PC-3 (cell line): Measurements from ENCODE around the gene APOL2. TPM values are rescaled to one million over a fixed set of nuclear protein-coding genes. Genes with fewer than 3 reads are reported as not detected.

Source experiments
- ATAC-seq: fragments of 200-7000 bp; cut with Tn5 transposase; 2 replicates; pipeline ENCODE4 v1.9.1; 2020; ENCODE audit warnings: mild to moderate bottlenecking, moderate library complexity
- BruUV-seq: library from RNA; stranded (reverse); fragments of 400-500 nt; replicated peaks from 2 replicates; lab custom pipeline; 2021; lab: Mats Ljungman, UMichigan
- CTCF ChIA-PET: fragments of 300-600 bp; sonication (Branson Sonifier 250); formaldehyde crosslinking; loops from one replicate; lab custom pipeline; 2022; ENCODE audit warnings: antibody characterized with exemption; lab: Charles Lee
- POLR2A ChIA-PET: fragments of 300-600 bp; sonication (Branson Sonifier 250); formaldehyde crosslinking; loops from one replicate; lab custom pipeline; 2022; ENCODE audit warnings: antibody characterized with exemption; ENCODE audit not compliant: unreplicated experiment; lab: Charles Lee
- DNase-seq: peaks from one replicate; pipeline ENCODE4 v3.0.0-alpha.2; 2015
- H2AFZ ChIP-seq: fragments of 300-600 bp; sonication (generic); 2 replicates; pipeline ENCODE4 v1.6.0; 2016; ENCODE audit warnings: antibody characterized with exemption, low read length
- H3F3A ChIP-seq: fragments of 300-600 bp; sonication (generic); one replicate; pipeline ENCODE4 v1.6.0; 2017; ENCODE audit warnings: antibody characterized with exemption, low read length, control low read depth, mild to moderate bottlenecking; ENCODE audit not compliant: unreplicated experiment
- H3K27ac ChIP-seq: fragments of 300-600 bp; sonication (generic); 2 replicates; pipeline ENCODE4 v1.5.1; 2016; ENCODE audit warnings: mild to moderate bottlenecking, low read length
- H3K27me3 ChIP-seq: fragments of 300-600 bp; sonication (generic); 2 replicates; pipeline ENCODE4 v1.6.1; 2016; ENCODE audit warnings: low read length, mixed read lengths
- H3K36me3 ChIP-seq: fragments of 300-600 bp; sonication (generic); 2 replicates; pipeline ENCODE4 v1.6.1; 2016; ENCODE audit warnings: low read depth, mixed run types, low read length, mixed read lengths
- H3K4me1 ChIP-seq: fragments of 300-600 bp; sonication (generic); 2 replicates; pipeline ENCODE4 v1.5.1; 2016; ENCODE audit warnings: low read length; ENCODE audit not compliant: insufficient read depth
- H3K4me2 ChIP-seq: fragments of 300-600 bp; sonication (generic); 2 replicates; pipeline ENCODE4 v1.6.0; 2016; ENCODE audit warnings: low read length
- H3K4me3 ChIP-seq: fragments of 300-600 bp; sonication (generic); 2 replicates; pipeline ENCODE4 v1.5.1; 2016; ENCODE audit warnings: mild to moderate bottlenecking, low read length, mixed read lengths
- H3K79me2 ChIP-seq: fragments of 300-600 bp; sonication (generic); 2 replicates; pipeline ENCODE4 v1.6.1; 2017; ENCODE audit warnings: low read length, mixed read lengths
- H3K9ac ChIP-seq: fragments of 300-600 bp; sonication (generic); 2 replicates; pipeline ENCODE4 v1.6.0; 2016; ENCODE audit warnings: mild to moderate bottlenecking, low read length
- H3K9me2 ChIP-seq: fragments of 300-600 bp; sonication (generic); replicated peaks from 2 replicates; pipeline ENCODE4 v1.6.1; 2016; ENCODE audit warnings: mixed run types, low read length, mixed read lengths
- H3K9me3 ChIP-seq: fragments of 300-600 bp; sonication (generic); 2 replicates; pipeline ENCODE4 v1.6.1; 2016; ENCODE audit warnings: low read length, mixed read lengths
- H4K20me1 ChIP-seq: fragments of 300-600 bp; sonication (generic); 2 replicates; pipeline ENCODE4 v1.6.1; 2016; ENCODE audit warnings: low read length, mixed read lengths
- CTCF ChIP-seq: fragments of 300-600 bp; sonication (generic); conservative IDR thresholded peaks from 2 replicates; pipeline ENCODE4 v1.5.1; 2017; ENCODE audit warnings: antibody characterized with exemption, low read depth, mild to moderate bottlenecking, low read length
- EZH2 ChIP-seq: fragments of 300-600 bp; sonication (generic); IDR thresholded peaks from one replicate; pipeline ENCODE4 v1.6.1; 2017; ENCODE audit warnings: antibody characterized with exemption, mild to moderate bottlenecking, low read length; ENCODE audit not compliant: unreplicated experiment
- EZH2phosphoT487 ChIP-seq: fragments of 300-600 bp; sonication (generic); IDR thresholded peaks from 2 replicates; pipeline ENCODE4 v1.6.1; 2018; ENCODE audit warnings: mild to moderate bottlenecking, antibody characterized with exemption, low read length, borderline replicate concordance
- intact Hi-C: fragments of 100-400 bp; cut with micrococcal nuclease; formaldehyde crosslinking; loops from 2 replicates; pipeline ENCODE4 v1.9.0; 2023
- total RNA-seq: library from RNA; depleted of rRNA; stranded (reverse); fragments of >200 nt; gene quantifications from 2 replicates; pipeline ENCODE4 v1.2.3, GENCODE V29; 2014

Gene APOL2
- total RNA-seq, 1 experiment from 2014 or later, result 9.7 TPM

GRCh38 chr22:36218648-36219193, 20.6 kb downstream of the APOL2 start:
- BruUV-seq, result no TSS peak
- ChIA-PET POLR2A (no interaction called here), CTCF (no interaction called here)
- intact Hi-C loops, result no loop called here
- ATAC-seq (no peak), DNase-seq (no peak)
- Histone ChIP-seq H3K9ac (no peak overlapping the region), H3K9me3 (no peaks in the 10 kb centered on the region), H2AFZ (no peak overlapping the region), H3K4me2 (no peak overlapping the region), H4K20me1 (no peaks in the 10 kb centered on the region), H3K36me3 (no peaks in the 10 kb centered on the region), H3K4me3 (no peak overlapping the region), H3K27ac (no peak overlapping the region), H3K4me1 (no peaks in the 10 kb centered on the region), H3K27me3 (peaks cover 33% of the 10 kb centered on the region), H3K79me2 (no peaks in the 10 kb centered on the region), H3K9me2 (no peaks in the 10 kb centered on the region), H3F3A (no peaks in the 10 kb centered on the region)
- TF ChIP-seq EZH2phosphoT487 (no peak), EZH2 (no peak), CTCF (no peak)

- Histone ChIP-seq H4K20me1 (no peaks in the 10 kb centered on the region), H3K36me3 (no peaks in the 10 kb centered on the region), H3K79me2 (no peaks in the 10 kb centered on the region), H3K9me3 (no peaks in the 10 kb centered on the region), H3K9me2 (no peaks in the 10 kb centered on the region), H3K4me2 (no peak overlapping the region), H3K9ac (no peak overlapping the region), H3K27ac (no peak overlapping the region), H3F3A (no peaks in the 10 kb centered on the region), H3K4me3 (no peak overlapping the region), H3K27me3 (peaks cover 38% of the 10 kb centered on the region), H2AFZ (no peak overlapping the region), H3K4me1 (no peaks in the 10 kb centered on the region)
- intact Hi-C loops, result no loop called here
- no peak for DNase-seq
- ChIA-PET POLR2A (no interaction called here), CTCF (no interaction called here)
- TF ChIP-seq CTCF (no peak), EZH2phosphoT487 (no peak), EZH2 (no peak)
- no peak for ATAC-seq
- BruUV-seq, result no TSS peak
Measured at GRCh38 chr22:36215981-36216380, 23.3 kb downstream of the APOL2 start.

- no peaks in the 10 kb centered on the region for H3K79me2 ChIP-seq
- intact Hi-C loops, result no loop called here
- DNase-seq (no peak), ATAC-seq (no peak)
- H3K4me1 ChIP-seq, result no peaks in the 10 kb centered on the region
- no peaks in the 10 kb centered on the region for H3K9me3 ChIP-seq
- H3K4me2 ChIP-seq, result no peak overlapping the region
- TF ChIP-seq EZH2phosphoT487, result no peak
- no peak for TF ChIP-seq CTCF
- no peak for TF ChIP-seq EZH2
- BruUV-seq, result no TSS peak
- no peaks in the 10 kb centered on the region for H3F3A ChIP-seq
- no peak overlapping the region for H3K4me3 ChIP-seq
- no peak overlapping the region for H3K27ac ChIP-seq
- no peak overlapping the region for H2AFZ ChIP-seq
- no peak overlapping the region for H3K9ac ChIP-seq
- H3K36me3 ChIP-seq, result no peaks in the 10 kb centered on the region
- H3K9me2 ChIP-seq, result no peaks in the 10 kb centered on the region
- ChIA-PET POLR2A (no interaction called here), CTCF (no interaction called here)
- H3K27me3 ChIP-seq, result peaks cover 38% of the 10 kb centered on the region
- H4K20me1 ChIP-seq, result no peaks in the 10 kb centered on the region
Measured at GRCh38 chr22:36213586-36213985, 25.7 kb downstream of the APOL2 start.
